ENCODE data around the gene SLC25A3.
"Not testable (repeated sequence)": the region's sequence is repeated elsewhere in the genome, so short reads cannot be mapped to it uniquely, and the experiment has no call there.

The SLC25A3 gene

DNA sequence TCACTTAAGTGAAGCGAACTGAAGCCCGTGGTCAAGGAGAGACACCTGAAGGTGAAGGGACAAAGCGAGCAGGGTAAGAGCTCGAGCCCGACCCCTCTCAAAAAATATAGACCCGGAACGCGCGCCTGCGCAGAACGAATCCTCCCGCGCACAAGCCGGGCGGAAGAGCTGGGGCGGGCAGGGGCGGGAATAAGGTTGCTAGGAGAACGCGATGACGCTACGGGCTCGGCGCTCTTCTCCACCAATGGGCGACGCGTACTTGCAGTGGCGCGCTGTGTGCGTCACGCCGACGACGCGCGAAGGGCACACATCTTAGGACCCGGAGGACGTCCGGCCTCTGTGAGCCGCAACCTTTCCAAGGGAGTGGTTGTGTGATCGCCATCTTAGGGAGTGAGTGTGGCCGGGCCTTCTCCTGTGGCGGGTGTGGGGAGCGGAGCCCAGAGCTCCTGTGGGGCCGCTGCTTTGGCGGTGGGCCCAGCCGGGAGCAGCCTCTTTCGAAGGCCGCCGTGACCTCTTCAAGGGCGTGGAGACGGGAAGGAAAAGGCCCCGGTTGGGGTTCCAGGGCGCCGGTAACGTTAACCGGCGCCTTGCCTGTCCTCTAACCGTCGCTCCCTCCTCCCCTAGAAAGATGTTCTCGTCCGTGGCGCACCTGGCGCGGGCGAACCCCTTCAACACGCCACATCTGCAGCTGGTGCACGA lies at the start of gene SLC25A3:
TSS of gene SLC25A3 (plus strand) at position 336 of the 699 bp plus-strand sequence. CDS start at position 629, 293 bp downstream.
- peak; percentile 95 for DNase-seq

DNA sequence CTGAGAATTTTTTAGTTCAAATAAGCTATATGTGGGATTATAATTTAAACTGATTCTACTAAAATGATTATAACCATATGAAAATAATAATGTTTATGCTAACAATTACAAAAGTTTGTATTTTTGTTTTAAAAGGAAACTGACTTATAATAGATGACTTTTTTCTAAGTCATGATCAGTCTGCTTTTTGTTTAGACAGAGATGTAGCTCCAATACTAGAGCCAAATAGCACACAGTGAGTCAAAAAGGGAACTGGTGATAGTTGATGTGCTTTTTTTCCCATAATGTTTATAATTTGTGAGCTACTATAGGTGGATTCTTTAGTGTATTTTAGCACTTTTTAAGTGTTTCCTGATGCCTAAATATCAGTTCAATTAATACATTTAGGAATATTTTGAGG lies 49.8 kb upstream of the SLC25A3 start:
- no peak for DNase-seq

DNA sequence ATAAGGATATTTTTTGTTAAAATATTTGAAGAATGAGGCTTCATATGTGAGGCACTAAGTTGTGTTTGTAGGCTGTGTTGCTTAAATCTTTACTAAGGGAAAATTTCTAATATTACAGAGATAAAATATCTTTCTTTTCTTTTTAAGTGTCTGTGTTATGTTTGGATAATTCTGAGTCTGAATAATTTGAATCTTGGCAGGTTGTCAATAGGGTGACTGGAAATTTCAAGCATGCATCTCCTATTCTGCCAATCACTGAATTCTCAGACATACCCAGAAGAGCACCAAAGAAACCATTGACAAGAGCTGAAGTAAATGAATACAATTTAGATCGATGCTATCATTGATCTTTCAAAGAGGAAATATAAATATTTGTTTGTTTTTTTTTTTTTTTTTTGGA lies 48.7 kb upstream of the SLC25A3 start:
- DNase-seq: no peak

DNA sequence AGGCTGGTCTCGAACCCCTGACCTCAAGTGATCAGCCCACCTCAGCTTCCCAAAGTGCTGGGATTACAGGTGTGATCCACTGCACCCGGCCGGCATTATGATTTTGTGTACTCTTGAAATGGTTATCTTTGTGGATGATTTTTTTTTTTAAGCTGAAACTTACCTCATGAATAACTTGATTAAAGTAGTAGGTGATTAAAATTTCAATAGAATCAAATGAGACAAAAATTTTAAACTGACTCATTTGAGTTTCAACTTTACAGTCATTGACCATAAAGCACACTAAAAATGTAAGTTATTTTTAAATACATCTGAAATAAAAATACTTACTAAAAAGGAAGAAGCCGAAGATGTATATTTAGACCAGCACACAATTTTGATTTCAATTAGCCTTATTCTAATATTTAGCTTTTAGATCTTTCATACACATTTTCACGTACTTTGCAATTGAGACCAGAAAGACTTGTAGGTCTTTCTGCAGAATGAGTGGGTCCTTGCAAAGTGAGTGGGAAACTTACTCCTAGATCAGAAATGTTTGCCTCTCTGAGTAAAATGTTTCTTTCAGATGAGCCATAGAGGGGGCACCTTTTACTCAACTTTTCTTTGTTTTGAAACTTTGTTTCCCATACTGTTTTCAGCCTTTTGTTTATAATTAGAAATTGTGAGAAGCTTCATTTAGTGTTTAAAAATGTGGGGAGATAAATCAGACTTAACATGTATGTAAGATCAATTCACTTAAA lies 43.9 kb upstream of the SLC25A3 start:
- no peak for DNase-seq

DNA sequence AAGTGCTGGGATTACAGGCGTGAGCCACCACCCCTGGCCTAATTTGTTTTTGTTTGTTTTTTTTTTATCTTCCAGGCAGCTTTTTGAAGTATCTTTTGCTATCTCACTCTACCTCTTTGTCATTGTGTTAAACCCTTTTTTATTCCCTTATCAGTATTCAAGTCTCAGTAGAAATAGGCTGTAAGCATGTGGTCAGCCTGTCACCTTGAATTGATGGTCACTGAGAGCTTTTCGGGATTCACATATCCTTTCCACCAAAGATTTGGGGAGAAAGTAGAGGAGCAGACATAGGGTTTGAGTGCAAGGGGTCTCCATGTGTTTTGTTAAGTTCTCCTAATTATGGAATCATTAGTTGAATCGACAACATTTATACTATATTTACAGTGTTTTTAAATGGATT lies 41.7 kb upstream of the SLC25A3 start:
- DNase-seq: no peak

DNA sequence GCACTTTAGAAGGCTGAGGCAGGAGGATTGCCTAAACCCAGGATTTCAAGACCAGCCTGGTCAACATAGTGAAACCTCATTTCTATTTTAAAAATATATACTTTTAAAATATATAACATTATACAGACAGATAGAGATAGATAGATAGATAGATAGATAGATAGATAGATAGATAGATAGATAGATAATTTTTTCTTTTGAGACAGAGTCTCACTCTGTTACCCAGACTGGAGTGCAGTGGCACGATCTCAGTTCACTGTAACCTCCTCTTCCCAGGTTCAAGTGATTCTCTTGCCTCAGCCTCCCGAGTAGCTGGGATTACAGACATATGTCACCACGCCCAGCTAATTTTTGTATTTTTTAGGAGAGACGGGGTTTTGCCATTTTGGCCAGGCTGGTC lies 35.4 kb upstream of the SLC25A3 start:
- DNase-seq: not testable (repeated sequence)

DNA sequence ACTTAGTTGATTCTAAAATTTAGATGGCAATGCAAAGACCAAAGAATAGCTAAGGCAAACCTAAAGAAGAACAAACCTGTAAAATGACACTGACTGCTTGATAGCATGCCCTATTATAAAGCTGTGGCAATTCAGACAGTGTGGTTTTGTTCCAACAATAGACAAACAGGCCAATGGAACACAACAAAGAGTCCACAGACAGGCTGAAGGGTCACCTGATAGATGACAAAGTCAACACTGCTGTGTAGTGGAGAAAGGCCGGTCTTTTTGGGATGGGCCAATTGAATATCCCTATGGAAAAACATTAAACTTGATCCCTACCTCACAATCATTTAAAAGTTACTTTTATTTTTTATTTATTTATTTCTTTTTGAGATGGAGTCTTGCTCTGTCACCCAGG lies 33.8 kb upstream of the SLC25A3 start:
- DNase-seq: no peak

DNA sequence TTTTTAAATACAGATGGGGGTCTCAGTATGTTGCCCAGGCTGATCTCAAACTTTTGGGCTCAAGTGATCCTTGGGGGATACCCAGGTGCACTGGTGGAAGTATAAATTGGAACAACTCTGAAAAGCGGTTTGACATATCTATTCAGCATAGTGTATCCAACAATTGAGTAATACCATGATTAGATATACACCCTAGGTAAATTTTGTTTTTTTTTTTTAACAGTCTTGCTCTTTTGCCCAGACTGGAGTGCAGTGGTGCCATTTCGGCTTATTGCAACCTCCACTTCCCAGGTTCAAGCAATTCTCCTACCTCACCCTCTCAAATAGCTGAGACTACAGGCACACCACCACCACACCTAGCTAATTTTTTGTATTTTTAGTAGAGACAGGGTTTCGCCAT lies 31.6 kb upstream of the SLC25A3 start:
- no peak for DNase-seq

DNA sequence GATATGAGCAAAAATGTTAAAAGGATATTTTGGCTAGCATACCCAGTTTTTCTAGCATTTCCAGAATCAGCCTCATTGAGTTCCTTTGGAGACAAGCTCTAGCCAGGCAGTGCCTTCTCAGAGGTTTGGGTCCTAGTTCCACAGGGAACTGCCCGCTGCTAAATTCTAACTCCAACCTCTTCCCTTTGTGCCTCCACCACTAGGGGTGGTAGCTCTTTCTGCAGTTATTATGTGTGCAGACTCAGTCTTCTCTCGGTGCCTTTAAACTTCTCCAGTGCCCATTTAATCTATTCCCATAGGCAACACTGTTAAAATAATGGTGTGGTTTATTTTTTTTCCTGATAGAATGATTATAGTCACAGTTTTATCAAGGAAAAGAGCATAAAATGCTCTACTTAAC lies 21.5 kb upstream of the SLC25A3 start:
- DNase-seq: no peak

DNA sequence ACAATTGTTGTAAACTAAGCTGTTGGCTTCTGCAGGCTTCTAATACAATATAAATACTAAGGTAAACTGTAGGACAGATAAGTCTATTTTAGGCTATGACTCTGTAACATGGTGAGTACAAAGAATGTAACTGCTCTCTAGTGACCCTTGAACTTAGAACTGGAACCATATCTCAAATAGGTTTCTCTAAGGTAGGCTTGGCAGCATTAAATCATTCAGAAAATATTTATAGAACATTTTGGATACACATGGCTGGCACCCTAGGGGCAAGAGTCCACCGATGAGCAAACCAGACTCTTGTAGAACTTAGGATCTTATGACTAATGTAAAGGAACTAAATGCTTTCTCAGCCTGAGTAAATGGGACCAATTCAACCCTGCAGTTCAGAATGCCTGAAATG lies 19.4 kb upstream of the SLC25A3 start:
- DNase-seq: no peak

DNA sequence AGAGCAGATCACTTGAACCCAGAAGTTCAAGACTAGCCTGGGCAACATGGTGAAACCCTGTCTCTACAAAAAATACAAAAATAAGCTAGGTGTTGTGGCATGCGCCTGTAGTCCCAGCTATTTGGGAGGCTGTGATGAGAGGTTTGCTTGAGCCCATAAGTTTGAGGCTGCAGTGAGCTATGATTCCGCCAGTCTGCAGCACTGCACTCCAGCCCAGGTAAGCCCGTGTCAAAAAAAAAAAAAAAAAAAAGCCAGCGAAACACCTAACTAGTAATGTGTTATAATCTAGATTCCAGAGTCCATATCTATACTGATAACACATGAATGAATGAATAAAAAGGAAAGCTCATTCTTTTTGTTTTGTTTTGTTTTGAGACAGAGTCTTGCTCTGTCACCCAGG lies 18.5 kb upstream of the SLC25A3 start:
- no peak for DNase-seq

DNA sequence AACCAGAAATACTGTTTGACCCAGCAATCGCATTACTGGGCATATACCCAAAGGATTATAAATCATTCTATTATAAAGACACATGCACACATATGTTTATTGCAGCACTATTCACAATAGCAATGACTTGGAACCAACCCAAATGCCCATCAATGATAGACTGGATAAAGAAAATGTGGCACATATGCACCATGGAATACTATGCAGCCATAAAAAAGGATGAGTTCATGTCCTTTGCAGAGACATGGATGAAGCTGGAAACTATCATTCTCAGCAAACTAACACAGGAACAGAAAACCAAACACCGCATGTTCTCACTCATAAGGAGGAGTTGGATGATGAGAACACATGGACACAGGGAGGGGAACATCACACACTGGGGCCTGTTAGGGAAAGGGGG lies 16.7 kb upstream of the SLC25A3 start:
- not testable (repeated sequence) for DNase-seq

DNA sequence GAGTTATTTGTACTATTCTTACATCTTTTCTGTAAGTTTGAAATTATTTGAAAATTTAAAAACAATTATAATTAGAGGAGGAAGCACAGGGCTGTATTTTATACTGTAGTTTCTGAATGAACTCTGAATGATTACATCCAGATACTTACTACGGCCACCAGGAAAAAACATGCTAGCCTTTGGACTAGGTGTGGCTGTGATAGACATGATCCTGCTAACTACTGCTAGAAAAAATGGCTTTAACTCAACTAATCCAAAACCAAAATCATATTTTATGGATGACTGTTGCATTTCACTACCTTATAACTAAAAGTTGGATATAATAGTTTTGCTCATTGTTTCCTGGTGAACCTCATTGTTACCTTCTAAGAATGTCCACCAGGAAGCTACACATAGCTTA lies 15.1 kb upstream of the SLC25A3 start:
- no peak for DNase-seq

DNA sequence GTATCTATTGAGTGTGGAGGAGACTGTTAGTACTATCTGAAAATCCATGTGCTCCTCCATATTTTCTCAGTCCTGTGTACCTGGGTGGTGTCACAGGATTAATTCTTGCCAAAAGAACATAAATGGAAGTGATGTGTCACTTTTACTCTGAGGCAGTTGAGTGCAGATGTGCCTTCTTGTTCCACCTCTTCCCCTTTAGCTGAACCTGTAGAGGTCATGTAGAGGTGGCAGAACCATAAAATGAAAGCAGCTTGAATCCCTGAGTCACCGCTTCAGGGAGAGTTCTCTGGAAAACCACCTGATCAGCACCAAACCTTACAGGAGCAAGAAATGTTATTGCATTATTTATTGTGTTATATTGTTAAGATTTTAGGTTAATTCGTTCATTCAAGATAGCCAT lies 14.7 kb upstream of the SLC25A3 start:
- no peak for DNase-seq

DNA sequence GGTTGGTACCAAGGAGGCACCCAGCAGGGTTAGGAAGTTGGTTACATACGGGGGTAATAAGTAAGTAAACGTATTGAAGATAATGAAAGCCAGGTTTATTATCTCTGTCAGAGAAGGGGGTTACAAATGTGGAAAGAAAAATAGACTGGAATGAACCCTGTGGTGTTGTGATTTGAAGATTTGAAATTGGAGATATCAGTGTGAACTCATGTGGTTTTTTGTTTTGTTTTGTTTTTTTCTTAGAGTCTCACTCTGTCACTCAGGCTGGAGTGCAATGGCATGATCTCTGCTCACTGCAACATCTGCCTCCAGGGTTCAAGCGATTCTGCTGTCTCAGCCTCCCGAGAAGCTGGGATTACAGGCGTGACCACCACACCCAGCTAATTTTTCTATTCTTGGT lies 14.1 kb upstream of the SLC25A3 start:
- no peak for DNase-seq

DNA sequence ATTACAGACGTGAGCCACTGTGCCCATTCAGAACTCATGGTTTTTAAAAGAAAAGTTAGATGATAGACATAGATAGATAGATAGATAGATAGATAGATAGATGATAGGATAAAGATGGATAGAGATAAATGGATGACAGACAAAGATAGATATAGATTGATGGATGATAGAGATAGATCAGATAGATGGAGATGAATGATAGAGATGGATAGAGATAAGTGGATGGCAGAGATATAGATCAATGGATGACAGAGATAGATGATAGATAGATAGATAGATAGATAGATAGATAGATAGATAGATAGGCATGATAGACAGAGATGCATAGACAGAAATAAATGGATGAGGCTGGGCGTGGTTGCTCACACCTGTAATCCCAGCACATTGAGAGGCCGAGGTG lies 13.7 kb upstream of the SLC25A3 start:
- DNase-seq: no peak

DNA sequence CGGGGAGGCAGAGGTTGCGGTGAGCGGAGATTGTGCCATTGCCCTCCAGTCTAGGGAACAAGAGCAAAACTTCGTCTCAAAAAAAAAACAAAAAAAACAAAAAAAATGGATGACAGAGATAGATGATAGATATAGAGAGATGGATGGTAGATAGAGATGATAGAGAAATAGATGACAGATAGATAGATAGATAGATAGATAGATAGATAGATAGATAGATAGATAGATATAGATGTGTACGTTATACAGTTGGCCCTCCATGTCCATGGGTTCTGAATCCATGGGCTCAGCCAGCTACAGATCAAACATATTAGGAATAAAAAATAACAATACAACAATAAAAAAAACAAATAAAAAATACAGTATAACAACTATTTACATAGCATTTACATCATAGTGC lies 12.8 kb upstream of the SLC25A3 start:
- no peak for DNase-seq

DNA sequence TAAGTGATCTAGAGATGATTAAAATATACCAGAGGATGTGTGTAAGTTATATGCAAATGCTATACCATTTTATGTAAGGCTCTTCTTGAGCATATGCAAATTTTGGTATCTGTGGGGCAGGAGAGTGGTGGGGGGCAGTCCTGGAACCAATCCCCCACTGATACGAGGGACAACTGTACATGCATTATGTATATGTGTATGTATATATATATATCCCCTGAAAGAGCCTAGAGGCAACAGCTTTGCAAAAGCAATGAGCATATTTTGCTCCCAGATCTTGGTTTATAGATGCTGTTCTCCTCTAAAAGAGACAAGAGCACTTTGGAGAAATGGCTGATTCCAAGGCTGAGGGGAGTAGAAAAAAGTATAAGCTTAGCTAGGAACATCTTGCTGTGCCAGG lies 12.4 kb upstream of the SLC25A3 start:
- DNase-seq: no peak

DNA sequence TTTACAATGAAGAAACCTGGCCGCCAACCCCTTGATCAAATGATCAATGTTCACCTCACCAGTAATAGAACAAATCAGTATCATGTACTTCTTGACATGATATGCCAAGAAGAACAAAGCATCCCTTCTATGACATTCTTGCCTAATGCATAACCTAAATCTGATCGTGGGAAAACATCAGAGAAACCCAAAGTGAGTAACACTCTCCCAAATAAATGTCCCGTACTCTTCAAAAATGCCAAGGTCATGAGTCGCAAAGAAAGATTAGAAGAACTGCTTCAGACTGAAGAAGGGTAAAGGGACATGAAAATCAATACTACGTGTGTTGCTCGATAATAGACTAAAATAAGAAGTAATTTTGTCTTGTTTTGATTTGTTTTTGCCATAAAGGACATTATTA lies 11.4 kb upstream of the SLC25A3 start:
- no peak for DNase-seq

DNA sequence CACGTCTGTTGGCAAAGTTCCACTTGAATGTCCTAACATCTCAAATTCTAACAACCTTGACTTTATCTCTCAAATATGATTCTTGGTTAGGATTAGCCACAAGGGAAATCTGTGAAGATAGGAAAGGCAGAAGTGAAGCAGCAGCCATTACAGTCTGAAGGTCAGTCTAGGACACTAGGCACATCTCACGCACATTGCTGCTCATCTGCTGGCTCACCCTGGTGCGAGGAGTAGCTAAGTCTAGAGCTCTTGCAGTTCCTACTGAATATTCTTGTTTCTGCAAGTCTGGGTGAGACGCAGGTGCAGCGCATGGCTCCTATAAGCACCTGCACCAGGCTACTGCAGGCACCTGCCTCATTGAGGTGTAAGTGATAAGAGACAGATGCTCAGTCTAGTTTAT lies 6.4 kb upstream of the SLC25A3 start:
- DNase-seq: peak; percentile 93

DNA sequence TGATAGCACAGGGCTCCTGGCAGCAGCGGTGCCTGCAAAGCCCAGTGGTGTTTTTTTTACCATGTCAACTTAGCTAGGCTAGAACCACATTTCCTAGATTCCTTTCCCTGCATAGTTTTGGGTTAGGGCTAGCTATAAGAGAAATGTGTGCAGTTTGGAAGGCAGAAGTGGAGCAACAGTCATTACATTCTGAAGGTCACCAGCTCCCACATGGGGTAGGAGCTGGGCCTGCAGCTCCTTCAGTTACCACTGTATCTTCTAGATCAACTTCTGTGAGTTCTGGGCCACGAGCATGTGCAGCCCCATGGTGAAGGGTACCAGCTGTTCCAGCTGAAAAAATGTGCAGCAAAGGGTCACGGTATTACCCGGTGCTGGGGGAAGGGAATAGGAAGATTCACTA lies 2.3 kb upstream of the SLC25A3 start:
- DNase-seq: no peak

DNA sequence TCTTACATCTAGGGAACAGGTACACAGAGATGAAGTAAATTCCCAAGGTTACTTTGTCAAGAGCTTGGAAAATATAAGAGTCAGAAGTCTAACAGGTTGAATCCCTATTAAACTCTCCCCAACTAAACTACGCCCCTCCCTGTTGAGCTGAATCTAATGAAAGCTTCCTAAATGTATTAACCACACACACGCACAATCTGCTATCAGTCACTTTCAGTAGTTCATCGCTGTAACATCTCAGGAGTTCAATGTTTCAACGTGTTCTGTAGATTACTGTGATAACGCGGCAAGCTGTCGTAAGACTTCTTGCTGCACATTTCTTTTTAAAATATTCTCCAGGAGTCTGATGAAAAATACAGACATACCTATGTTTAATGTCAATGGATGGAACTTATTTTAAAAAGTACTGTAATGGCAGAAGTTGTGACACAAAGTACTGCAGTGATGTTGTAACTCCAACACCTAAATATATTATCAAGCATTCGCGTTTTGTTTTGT lies 612 bp upstream of the SLC25A3 start:
- no peak for DNase-seq

DNA sequence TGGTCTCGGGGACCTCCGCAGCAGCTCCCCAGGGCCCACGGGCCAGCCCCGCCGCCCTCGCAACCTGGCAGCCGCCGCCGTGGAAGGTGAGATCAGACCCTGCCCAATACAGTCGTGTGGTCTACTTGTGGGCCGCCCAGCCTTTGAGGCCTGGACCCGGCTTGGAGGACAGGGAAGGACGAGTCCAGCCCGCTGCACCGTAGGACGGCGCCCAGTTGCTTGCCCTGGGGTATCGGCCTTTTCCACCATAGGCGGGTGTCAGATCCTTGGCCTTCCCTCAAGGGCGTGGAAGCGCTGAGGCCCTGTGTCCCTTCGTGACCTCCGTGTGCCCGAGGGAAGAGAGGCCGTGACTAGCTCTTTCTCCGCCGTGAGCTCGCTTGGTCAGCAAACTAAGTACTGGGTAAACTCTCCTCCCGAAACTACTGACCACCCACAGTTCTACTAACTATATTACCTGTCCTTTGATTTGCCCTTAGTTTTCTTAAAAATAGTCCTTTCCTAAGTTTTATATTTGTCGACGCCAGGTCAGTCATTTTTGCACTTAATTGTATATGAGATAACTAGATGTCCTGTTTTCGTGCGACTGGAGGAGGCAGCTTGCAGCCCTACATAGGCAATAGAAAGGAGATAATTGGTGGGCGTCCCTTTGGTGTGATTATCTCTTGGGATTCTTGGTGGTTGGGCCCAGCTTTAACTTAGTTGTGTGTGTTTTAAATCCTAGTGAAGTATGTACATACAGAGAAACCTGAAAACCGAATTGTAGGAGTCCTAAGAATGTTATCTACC lies 757 bp downstream of the SLC25A3 start:
- no peak for DNase-seq
